Prostate gland (tissue), 2 donors: Measurements from ENCODE around the gene PC.

Source experiments
- CTCF ChIP-seq, 4 experiments: fragments of 200-600 bp in 2 of 4; fragments of 450-650 bp in 2 of 4; sonication (generic) in 2 of 4; IDR thresholded peaks; 1 replicate in 3 of 4; 2 replicates in 1 of 4; pipeline ENCODE4 v1.5.1; 2016 to 2019; ENCODE audit warnings: antibody characterized with exemption in 4 of 4, mild to moderate bottlenecking in 2 of 4, moderate library complexity in 2 of 4
- POLR2A ChIP-seq: fragments of 450-650 bp; IDR thresholded peaks from one replicate; pipeline ENCODE4 v1.6.1; 2016; ENCODE audit warnings: antibody characterized with exemption, mild to moderate bottlenecking

DNA sequence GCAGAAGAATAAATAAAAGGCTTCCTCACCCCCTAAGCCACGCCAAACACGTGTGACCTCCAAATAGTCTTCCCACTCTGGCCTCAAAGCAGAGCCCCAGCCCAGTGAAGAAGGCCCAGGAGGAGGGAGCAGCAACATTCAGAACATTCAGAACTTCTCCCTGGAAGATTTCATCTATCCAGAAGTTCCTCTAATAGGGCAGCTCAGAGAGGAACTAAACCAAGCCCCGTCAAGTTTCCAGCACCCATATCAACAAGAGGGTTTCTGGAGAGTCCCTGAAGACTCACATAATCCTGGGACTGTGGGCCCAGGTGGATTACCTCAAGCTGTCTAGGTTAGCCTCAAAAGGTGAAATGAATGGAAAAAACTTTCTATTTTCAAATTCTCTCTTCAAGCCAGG, 39.4 kb downstream of the PC start:
- TF ChIP-seq CTCF (IDR thresholded peaks at IDR 0.05) (no peak), POLR2A (no peak)
